Stomach (tissue), 9 donors: ENCODE measurements around the gene PRPF6. TPM values are rescaled to one million over a fixed set of nuclear protein-coding genes. Genes with fewer than 3 reads are reported as not detected.

Source experiments
- DNase-seq, 2 donors: peaks; one replicate each; pipeline versions ENCODE4 v3.0.0 to v3.0.0-alpha.2; 2013 to 2019
- H3K27ac ChIP-seq, 5 donors: fragments of 200-600 bp in 4 of 5; sonication (generic) in 4 of 5; one replicate each; pipeline ENCODE4 v1.5.1; 2013 to 2019; ENCODE audit warnings: mild to moderate bottlenecking in 1 of 5, moderate library complexity in 1 of 5
- H3K27me3 ChIP-seq, 3 donors: fragments of 200-600 bp; sonication (generic); one replicate each; pipeline ENCODE4 v1.5.1; 2017 to 2019; ENCODE audit warnings: mixed run types in 1 of 3
- H3K36me3 ChIP-seq, 4 donors: fragments of 200-600 bp; sonication (generic); 1 replicate in 3 of 4; 2 replicates in 1 of 4; pipeline ENCODE4 v1.5.1; 2016 to 2019
- H3K4me1 ChIP-seq, 4 donors: fragments of 200-600 bp; sonication (generic); one replicate each; pipeline ENCODE4 v1.5.1; 2016 to 2019
- H3K4me3 ChIP-seq, 4 donors: fragments of 200-600 bp; sonication (generic) in 3 of 4; one replicate each; pipeline ENCODE4 v1.5.1; 2016 to 2019; ENCODE audit warnings: mild to moderate bottlenecking in 1 of 4
- H3K9me3 ChIP-seq, 4 donors: fragments of 200-600 bp; sonication (generic); one replicate each; pipeline ENCODE4 v1.5.1; 2016 to 2019
- EP300 ChIP-seq: sonication (generic); formaldehyde crosslinking; IDR thresholded peaks from one replicate; pipeline ENCODE4 v1.6.1; 2017; ENCODE audit warnings: antibody characterized with exemption
- POLR2A ChIP-seq, 4 donors: fragments of 450-650 bp; IDR thresholded peaks; one replicate each; pipeline ENCODE4 v1.6.1; 2016; ENCODE audit warnings: antibody characterized with exemption in 4 of 4, control low read depth in 2 of 4, mild to moderate bottlenecking in 1 of 4, moderate library complexity in 1 of 4
- POLR2AphosphoS5 ChIP-seq, 3 donors: sonication (generic); formaldehyde crosslinking; IDR thresholded peaks; one replicate each; pipeline ENCODE4 v1.6.1; 2016; ENCODE audit warnings: antibody characterized with exemption in 3 of 3
- WGBS, 5 donors: extraction: QIAGEN DNeasy Blood & Tissue Kit in 3 of 5; methylation state at CpG; one replicate each; pipeline versions ENCODE4 v1.1.5 to v1.1.7; 2013 to 2018; 5-methylcytosine and 5-hydroxymethylcytosine counted together
- intact Hi-C: fragments of 100-400 bp; cut with DNase I; formaldehyde crosslinking; loops from one replicate; pipeline ENCODE4 v1.15.1; 2023; ENCODE audit warnings: low total_unique reads
- polyA plus RNA-seq, 3 donors: library from polyadenylated mRNA; stranded (reverse); fragments of 200-250 nt; gene quantifications; one replicate each; pipeline ENCODE4 v1.2.3, GENCODE V29; 2013
- total RNA-seq, 5 donors: library from RNA; depleted of rRNA; stranded (reverse); fragments of >200 nt; gene quantifications; one replicate each; pipeline versions ENCODE4 v1.1.0 to v1.2.3, GENCODE V29; 2014 to 2016
- TF ChIP-seq, protein P1 (sequence below), 7 experiments: fragments of 450-650 bp in 4 of 7; fragments of 200-600 bp in 3 of 7; sonication (generic) in 3 of 7; IDR thresholded peaks; one replicate each; pipeline ENCODE4 v1.5.1; 2016 to 2019; ENCODE audit warnings: antibody characterized with exemption in 7 of 7, control low read depth in 2 of 7, mild to moderate bottlenecking in 1 of 7
- donor health status: healthy with polysubstance abuse.
- donor health status: Bipolar disorder and iron deficiency.
- donor health status: healthy.

PRPF6 gene
- total and polyA plus RNA-seq, 8 donors, result 27.0 to 67.4 (median 39.6) TPM

DNA sequence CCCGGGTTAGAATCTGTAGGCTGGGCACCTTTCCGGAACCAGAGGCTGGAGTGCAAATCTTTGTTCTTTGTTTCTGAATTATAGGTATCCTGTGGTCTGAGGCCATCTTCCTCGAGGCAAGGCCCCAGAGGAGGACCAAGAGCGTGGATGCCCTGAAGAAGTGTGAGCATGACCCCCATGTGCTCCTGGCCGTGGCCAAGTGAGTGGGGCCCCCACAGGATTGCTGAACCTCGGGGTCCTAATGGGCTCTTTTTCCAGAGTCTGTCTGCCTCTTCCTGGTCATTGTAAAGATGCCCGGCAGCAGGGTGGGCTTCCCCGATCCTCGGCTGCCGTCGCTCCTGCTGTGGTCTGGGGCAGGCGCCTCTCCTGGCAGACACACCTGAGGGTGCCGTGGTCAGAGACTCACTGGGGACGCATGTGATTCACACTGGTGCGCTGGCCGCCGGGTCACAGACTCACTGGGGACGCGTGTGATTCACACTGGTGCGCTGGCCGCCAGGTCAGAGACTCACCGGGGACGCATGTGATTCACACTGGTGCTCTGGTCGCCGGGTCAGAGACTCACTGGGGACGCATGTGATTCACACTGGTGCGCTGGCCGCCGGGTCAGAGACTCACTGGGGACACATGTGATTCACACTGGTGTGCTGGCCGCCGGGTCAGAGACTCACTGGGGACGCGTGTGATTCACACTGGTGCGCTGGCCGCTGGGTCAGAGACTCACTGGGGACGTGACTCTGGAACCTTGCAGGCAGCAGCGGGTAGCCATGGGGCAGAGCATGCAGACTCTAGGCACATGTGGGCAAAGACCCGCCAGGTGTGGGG lies 48.6 kb downstream of the PRPF6 start:
- DNase-seq, result no peak
- Histone ChIP-seq H3K9me3 (no peaks in the 10 kb centered on the region), H3K27ac (no peak overlapping the region), H3K4me1 (peaks cover 0 to 38% (median 13%) of the 10 kb centered on the region in 4 donors), H3K36me3 (peaks cover 74 to 100% (median 99%) of the 10 kb centered on the region in 4 donors), H3K27me3 (no peaks in the 10 kb centered on the region), H3K4me3 (no peak overlapping the region)
- WGBS, 5 donors, result 90 to 96% (median 94%) methylated on average over 30 to 38 of the region's 38 CpGs
- TF ChIP-seq EP300 (no peak), POLR2AphosphoS5 (IDR thresholded peaks at IDR 0.05) (no peak), POLR2A (IDR thresholded peaks at IDR 0.05) (no peak)
- intact Hi-C loops, result no loop called here

DNA sequence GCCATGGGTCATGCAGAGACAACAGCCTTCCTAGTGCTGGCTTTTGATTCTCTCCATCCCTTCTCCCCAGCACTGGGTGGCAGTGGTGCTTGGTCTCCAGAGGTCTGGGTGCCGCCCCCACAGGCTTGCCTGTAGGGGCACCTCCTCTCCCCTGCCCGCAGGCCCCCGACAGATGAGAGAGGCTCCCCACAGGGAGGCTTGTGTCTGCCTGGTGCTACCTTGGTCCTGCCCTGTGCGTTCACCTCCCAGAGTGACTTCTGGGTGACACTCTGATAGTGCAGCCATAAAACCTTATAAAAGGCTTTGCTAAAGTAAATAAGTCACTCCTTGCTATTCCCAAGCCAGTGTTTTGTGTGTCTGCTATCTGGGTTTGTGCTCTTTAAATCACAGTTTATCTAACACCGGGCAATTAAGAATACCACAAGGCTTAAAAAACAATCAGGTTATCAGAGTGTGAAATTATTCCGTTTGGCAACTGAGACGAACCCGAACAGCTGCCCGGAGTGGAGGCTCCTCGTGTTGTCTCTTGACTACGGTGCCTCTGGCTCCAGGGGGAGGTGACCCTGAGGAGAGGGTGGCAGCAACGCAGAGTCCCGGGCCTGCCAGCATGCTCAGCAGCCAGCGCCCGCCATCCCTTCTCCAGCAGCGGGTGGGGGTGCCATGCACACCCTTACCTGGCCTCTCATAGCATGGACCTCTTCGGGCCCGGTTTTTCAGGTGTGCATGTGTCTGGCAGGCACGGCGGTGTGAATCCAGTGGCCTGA lies 49.6 kb downstream of the PRPF6 start:
- Histone ChIP-seq H3K36me3 (peaks cover 63 to 100% (median 99%) of the 10 kb centered on the region in 4 donors), H3K27ac (no peak overlapping the region), H3K27me3 (peaks cover 0 to 2% (median 0%) of the 10 kb centered on the region in 3 donors), H3K9me3 (no peaks in the 10 kb centered on the region), H3K4me3 (no peak overlapping the region), H3K4me1 (peaks cover 0 to 41% (median 14%) of the 10 kb centered on the region in 4 donors)
- intact Hi-C loops, result no loop called here
- no peak for DNase-seq
- 35 to 50% (median 47%) methylated on average over 14 to 20 of the region's 20 CpGs for WGBS, 5 donors
- no peak for TF ChIP-seq POLR2A (IDR thresholded peaks at IDR 0.05)
- TF ChIP-seq, protein P1, sequence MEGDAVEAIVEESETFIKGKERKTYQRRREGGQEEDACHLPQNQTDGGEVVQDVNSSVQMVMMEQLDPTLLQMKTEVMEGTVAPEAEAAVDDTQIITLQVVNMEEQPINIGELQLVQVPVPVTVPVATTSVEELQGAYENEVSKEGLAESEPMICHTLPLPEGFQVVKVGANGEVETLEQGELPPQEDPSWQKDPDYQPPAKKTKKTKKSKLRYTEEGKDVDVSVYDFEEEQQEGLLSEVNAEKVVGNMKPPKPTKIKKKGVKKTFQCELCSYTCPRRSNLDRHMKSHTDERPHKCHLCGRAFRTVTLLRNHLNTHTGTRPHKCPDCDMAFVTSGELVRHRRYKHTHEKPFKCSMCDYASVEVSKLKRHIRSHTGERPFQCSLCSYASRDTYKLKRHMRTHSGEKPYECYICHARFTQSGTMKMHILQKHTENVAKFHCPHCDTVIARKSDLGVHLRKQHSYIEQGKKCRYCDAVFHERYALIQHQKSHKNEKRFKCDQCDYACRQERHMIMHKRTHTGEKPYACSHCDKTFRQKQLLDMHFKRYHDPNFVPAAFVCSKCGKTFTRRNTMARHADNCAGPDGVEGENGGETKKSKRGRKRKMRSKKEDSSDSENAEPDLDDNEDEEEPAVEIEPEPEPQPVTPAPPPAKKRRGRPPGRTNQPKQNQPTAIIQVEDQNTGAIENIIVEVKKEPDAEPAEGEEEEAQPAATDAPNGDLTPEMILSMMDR (IDR thresholded peaks at IDR 0.05), result no peak
- no peak for TF ChIP-seq POLR2AphosphoS5 (IDR thresholded peaks at IDR 0.05)
- no peak for TF ChIP-seq EP300

DNA sequence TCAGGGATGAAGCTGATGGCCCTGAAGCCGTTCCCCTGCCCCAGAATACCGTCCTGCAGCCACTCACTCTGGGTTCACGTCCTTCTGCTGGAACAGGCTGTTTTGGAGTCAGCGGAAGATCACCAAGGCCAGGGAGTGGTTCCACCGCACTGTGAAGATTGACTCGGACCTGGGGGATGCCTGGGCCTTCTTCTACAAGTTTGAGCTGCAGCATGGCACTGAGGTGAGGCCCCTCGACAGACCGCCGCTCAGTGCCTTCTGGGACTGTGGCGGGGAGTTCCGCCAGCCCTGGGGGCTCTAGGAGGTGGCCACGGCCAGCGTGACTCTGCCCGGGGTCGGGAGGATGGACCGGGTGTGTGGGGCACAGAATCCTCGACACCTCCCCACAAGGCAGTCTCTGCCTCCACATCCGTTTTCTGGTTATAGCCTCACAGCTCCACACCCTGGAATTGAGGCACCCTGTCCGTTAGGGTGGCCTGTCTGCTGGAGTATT lies 50.9 kb downstream of the PRPF6 start:
- Histone ChIP-seq H3K4me3 (no peak overlapping the region), H3K9me3 (no peaks in the 10 kb centered on the region), H3K27me3 (peaks cover 0 to 15% (median 9%) of the 10 kb centered on the region in 3 donors), H3K27ac (no peak overlapping the region), H3K36me3 (peaks cover 50 to 89% (median 87%) of the 10 kb centered on the region in 4 donors), H3K4me1 (peaks cover 0 to 52% (median 16%) of the 10 kb centered on the region in 4 donors)
- intact Hi-C loops, result no loop called here
- WGBS, 5 donors, result 94 to 97% (median 96%) methylated on average over 8 to 19 of the region's 19 CpGs
- TF ChIP-seq, protein P1 (IDR thresholded peaks at IDR 0.05), result no peak
- DNase-seq, result no peak

DNA sequence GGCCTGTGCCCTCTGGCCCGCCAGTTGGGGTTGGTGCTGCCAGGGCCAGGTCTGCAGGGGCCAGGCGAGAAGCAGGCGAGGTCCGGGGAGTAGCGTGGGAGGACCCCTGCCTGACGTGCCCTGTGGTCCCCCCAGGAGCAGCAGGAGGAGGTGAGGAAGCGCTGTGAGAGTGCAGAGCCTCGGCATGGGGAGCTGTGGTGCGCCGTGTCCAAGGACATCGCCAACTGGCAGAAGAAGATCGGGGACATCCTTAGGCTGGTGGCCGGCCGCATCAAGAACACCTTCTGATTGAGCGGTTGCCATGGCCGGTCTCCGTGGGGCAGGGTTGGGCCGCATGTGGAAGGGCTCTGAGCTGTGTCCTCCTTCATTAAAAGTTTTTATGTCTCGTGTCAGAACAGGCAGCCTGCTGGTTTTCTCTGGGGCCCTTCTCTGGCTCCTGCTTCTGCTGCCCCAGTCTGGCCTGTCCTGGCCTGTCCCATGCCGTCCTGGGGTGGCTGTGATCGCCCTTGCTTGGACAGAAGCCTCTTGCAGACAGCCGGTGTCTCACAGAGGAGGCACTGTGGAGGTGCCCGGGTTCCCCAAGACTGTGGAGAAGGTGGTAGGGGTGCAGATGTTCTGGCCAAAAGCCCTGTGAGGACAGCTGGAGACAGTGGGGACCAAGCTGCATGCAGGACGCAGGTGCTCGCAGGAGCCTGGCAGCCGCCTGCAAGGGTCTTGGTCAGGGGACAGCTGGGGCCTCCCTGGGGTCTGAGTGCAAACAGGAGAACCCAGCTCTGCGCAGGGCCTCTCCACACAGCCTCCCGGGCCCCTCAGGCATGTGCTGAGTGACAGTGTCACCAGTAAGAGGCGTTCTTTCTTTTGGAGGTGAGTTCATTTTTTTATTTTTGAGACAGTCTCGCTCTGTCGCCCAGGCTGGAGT lies 52.0 kb downstream of the PRPF6 start:
- peaks cover 0 to 26% (median 20%) of the 10 kb centered on the region in 3 donors for H3K27me3 ChIP-seq
- peaks cover 5 to 54% (median 24%) of the 10 kb centered on the region in 4 donors for H3K4me1 ChIP-seq
- no peaks in the 10 kb centered on the region for H3K9me3 ChIP-seq
- intact Hi-C loops, result no loop called here
- peaks cover 39 to 78% (median 76%) of the 10 kb centered on the region in 4 donors for H3K36me3 ChIP-seq
- no peak overlapping the region for H3K4me3 ChIP-seq
- DNase-seq, result no peak
- WGBS, 5 donors, result 89 to 96% (median 95%) methylated on average over 24 to 31 of the region's 31 CpGs
- no peak overlapping the region for H3K27ac ChIP-seq
- TF ChIP-seq EP300 (no peak), POLR2A (IDR thresholded peaks at IDR 0.05) (no peak), POLR2AphosphoS5 (IDR thresholded peaks at IDR 0.05) (no peak)
- TF ChIP-seq, protein P1 (IDR thresholded peaks at IDR 0.05), result no peak
